Activated CD4-positive, alpha-beta T cell treated with anti-CD3 and anti-CD28 coated beads, Interleukin-2, amount 50 U/mL, for 48 hours (primary cell): ENCODE measurements around the gene APLN.
A peak's percentile ranks its signal among the peaks of the same experiment; 100 is the strongest.

Experiments used
- DNase-seq, 2 experiments: peaks; one replicate each; pipeline ENCODE4 v3.0.0-alpha.2; 2020

Gene APLN

GRCh38 chrX:129659861-129660260 lies 5.1 kb upstream of the APLN start:
- DNase-seq: no peak

GRCh38 chrX:129659141-129659540 lies 4.4 kb upstream of the APLN start:
- no peak for DNase-seq

DNA sequence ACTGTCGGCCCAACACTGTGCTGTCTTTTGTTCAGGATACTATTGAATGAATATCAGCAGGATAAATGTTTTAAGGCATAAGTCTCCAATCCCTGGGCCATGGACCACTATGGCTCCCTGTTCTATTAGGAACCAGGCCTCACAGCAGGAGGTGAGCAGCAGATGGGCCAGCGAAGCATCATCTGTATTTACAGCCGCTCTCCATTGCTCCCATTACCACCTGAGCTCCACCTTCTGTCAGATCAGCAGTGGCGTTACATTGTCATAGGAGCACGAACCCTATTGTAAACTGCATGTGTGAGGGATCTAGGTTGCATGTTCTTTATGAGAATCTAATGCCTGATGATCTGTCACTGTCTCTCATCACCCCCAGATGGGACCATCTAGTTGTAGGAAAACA lies 3.7 kb upstream of the APLN start:
- DNase-seq: no peak

DNA sequence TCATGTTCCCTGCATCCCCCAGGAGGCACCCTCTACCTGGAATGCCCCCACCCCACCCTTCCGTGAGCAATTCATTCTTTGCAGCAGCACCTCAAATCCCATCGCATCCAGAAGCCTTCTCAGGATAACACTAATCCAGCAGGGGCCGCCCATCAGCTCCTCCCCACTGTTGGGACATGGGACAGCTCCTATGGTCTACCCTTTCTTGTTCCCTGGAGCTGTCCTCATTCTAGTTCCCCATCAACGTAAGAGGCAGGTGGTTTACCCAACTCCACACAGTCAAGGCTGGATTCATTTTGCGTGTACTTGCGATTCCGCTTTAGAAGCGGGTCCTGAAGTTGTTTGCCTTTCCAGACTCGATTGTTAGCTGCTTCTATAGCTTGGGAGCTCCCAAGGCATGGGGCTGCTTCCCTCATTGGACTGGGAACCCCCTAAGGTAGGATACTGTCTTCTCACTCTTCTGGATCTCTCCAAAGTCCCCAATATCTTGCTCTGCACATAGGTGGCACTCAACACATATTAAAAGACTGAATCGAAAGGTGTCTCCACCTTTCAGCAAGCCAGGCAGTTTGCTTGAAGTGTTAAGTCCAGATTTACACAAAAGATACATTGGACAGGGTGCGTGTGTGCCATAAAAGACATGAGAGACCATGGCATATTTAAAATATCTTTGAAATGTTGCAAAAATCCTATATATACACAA lies 942 bp upstream of the APLN start:
- DNase-seq: no peak

- peak; percentile 20 to 40 for DNase-seq
Observed at GRCh38 chrX:129653971-129654651, 645 bp downstream of the APLN start.

GRCh38 chrX:129653181-129653970 lies 1.4 kb downstream of the APLN start:
- no peak for DNase-seq

DNA sequence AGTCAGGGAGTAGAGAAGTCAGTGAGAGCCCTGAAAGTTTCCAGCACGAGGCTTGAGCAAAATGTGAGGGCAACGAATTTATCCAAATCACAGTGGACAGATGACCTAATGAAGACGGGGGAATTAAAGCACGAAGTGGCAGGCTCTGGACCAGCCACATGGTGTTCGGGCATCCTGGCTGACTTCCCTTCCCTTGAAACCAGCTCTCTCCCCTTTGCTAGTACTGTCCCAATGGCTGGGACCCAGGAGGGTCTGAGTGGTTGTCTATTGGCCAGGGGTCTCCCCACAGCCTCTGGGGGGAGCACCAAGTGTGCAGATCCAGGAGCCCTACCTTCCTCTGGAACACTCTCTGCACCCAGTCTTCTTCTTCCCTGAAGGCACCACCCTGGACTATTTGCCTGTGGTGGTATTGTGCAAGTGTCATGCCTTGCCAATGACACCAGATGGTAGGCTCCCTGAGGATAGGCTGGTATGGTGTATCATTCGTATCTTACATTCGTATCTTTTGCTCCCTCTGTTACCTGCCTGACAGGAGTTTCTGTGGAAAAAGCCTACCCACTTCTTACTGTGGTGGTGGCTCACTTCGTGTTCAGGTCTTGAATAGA lies 2.1 kb downstream of the APLN start:
- no peak for DNase-seq

DNA sequence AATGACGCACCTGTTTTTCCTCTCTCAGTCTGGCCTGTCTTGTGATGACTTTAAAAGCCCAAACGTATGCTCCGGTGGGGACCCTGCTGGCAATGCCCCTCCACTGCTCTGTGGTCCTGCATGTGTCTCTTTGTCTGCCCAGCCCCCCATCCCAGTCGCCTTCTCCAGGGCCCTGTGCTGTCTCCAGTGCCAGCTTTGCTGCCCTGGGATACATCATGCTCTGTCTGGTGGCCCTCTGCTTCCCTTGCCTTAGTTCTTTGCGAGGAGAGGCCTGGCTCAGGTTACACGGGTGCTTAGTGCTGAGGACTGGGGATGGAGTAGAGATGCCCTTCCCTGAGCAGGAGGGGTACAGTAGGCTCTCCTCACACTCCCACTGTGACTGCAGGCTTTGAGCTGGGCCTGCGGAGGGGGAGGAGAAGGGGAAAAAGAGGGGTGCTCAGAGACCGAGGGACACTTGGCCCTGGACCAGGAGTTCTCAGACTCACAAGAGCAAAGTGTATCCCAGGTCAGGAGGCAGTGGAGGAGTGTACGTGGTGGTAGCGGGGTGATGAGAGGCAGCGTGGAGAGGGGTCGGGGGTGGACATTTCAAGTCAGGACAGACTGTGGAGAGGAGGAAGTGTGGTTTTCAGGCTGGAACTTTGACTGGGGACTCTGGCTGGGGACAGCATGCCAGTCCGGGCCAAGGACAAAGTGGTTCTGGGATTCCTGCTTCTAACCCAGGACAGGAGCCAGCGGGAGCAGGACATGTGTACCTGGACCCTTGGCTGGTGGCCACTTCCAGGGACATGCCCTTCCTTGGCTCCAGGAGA lies 2.8 kb downstream of the APLN start:
- DNase-seq: no peak

- no peak for DNase-seq
Observed at GRCh38 chrX:129650821-129651510, 3.8 kb downstream of the APLN start.

DNA sequence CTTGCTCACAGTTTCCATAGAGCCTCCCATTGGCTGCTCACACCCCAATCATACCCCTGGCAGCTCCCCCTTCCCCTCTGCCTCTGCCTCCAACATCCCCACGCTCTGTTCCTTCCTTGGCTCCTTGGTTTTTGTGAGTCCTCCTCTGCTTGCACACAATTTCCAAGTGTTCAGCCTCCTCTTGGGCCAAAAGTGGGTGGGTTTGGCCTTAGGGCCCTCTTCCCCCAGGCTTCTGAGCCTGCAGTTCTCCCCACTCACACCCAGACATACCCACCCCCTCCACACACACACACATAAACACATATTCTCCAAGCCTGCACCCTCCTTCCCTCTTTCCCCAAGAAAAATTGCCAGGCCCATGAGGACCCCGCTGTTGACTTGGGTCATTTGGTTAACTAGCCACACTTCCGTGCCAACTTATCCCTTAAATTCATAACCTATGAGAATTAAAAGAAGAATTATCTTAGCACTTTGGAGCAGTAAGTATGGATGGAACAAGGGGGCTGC lies 4.5 kb downstream of the APLN start:
- DNase-seq: no peak

DNA sequence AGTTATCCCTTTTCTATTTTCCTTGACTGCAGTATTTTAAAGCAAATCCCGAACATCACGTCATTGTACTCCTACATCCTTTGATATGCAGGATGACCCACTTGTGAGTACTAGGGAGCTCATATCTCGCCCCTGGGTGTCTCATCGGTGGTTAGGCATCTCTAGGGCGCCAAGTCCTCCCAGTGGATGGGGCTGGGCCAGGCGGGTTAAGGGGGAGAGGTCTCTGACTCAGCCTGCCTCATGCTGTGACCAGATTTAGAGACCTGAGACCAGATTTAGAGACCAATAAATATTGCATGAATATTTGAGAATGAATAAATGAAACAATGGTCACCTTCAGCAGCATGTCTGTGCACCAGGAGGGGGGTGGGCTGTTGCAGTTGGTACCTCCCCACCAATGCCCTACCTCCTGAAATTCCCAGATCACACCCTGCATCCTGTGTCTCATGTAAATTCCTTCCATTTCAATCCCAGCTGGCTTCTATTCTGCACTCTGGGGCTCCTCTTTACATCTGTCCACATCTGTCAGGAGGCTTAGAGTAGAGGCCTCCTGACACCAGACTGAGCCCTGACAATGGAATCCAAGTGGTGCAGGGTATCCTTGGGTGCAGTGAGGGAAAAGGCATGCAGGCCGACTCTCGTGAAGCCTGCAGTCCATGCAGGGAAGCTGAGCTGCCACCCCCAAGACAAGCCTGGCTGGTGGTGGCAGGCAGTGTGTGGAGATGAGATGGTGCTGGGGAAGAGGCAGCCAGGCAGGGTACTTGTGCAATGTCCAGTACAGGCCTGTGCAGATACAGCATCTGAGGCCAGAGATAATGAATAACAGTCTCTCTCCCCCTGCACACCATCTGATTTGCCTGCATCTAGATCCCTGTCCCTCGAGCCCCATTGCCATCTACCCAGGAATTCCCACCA lies 5.2 kb downstream of the APLN start:
- no peak for DNase-seq

GRCh38 chrX:129648514-129649267 lies 6.1 kb downstream of the APLN start:
- no peak for DNase-seq

DNA sequence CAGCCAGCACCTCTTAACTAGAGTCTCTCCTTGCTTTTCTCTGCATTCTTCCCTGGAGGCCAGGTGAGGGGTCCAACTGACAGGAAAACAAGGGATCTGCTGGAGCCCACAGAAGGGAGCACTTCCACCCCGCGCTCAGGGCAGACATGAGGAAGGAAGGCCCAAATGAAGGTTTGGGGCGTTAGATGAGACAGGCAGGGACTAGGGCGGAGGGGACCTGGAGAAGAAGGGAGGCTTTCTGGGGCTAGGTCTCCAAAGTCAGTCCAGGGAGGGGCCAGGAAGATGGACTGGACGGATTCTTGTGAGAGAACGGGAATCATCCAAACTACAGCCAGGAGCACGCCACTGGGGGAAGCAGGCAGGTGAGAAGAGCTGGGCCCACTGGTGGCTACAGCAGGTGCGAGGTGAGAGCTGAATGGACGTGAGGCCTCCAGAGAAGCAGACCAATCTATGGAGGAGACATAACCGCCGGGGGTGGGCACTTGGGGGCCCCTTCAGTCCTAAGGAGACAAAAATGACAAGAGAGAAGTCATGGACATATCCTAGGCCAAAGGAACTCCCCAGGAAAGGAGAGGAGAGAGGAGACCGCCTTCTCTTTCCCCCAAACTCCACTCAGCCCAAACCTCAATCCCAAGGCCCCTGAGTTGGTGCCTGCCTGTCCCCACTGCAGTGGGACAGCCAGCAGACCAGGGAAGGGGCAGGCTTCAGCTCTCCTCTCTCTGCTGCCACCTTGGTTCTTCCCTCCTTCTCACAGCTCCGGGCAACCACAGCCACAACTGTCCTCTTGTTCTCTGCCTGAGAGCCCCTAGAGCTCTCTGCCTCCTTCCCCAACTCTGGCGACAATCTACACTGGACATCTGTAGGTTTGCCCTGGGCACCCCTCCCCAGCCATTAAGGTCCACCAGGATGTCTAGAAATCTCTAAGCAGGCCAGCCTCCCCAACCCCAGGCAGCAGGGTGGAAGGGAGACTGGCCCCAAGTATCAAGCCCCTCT lies 7.0 kb downstream of the APLN start:
- DNase-seq: no peak

GRCh38 chrX:129646566-129647417 lies 8.0 kb downstream of the APLN start:
- no peak for DNase-seq

DNA sequence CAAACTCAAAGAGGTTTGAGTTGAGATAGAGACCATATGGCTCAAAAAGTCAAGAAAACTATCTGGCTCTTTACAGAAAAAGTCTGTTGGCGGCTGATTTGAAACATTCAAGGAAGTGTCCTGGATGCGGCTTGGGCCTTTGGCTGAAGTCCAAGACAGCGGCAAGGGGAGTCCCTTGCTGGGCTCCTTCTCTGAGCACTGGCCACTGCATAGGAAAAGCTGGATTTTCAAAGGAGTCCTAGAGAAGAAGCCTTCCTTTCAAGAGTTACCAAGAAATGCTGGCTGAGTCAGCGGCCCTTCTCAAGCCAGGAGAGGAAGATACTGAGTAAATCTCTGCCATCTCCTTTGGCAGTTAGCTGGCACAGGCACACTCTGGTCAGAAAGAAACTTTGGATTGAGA lies 12.1 kb downstream of the APLN start:
- DNase-seq: no peak

GRCh38 chrX:129641941-129642340 lies 12.8 kb downstream of the APLN start:
- DNase-seq: no peak

GRCh38 chrX:129641469-129641868 lies 13.3 kb downstream of the APLN start:
- DNase-seq: no peak

GRCh38 chrX:129640737-129641136 lies 14.0 kb downstream of the APLN start:
- DNase-seq: no peak
